Loucy (cell line): ENCODE data around the gene MYCBPAP.

Experiments used
- EZH2phosphoT487 ChIP-seq: fragments of 200-600 bp; IDR thresholded peaks from 2 replicates; pipeline ENCODE4 v1.6.1; 2018; ENCODE audit warnings: antibody characterized with exemption, mild to moderate bottlenecking, moderate library complexity, borderline replicate concordance
- TF ChIP-seq, protein P1 (sequence below): fragments of 200-600 bp; sonication (generic); conservative IDR thresholded peaks from 2 replicates; pipeline ENCODE4 v1.5.1; 2014; ENCODE audit warnings: mild to moderate bottlenecking, antibody characterized with exemption, low read length

DNA sequence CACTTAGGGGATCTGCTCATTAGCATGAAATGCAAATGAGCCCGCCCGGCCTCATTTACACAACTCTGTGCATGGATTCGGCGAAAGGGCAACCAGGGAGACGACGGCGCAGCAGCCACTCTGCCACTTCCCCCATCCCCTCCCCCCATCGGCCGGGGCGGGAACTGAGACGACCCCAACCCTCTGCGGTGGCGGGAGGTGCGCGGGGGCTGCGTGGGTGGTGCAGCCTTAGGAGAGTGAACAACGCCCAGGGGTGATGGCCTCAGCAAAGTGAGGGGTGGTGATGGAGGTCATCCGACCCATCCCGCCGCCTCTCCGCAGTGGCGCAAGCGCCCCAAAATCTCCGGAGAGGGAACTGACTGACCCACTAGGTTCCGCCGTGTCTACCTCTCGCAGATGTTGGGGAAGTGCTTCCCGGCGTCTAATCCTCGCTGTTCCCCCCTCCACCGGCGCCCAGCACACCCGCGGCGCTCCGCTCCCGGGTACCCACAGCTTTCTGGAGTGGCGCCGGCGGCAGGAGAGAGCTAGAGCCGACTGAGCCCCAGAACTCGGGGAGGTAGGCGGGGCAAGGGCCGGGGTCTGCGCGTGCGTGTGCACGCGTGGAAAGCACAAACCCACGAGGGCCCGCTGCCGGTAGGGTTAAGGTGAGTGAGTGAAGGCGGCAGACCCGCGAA, 50.8 kb downstream of the MYCBPAP start:
- TF ChIP-seq, protein P1, sequence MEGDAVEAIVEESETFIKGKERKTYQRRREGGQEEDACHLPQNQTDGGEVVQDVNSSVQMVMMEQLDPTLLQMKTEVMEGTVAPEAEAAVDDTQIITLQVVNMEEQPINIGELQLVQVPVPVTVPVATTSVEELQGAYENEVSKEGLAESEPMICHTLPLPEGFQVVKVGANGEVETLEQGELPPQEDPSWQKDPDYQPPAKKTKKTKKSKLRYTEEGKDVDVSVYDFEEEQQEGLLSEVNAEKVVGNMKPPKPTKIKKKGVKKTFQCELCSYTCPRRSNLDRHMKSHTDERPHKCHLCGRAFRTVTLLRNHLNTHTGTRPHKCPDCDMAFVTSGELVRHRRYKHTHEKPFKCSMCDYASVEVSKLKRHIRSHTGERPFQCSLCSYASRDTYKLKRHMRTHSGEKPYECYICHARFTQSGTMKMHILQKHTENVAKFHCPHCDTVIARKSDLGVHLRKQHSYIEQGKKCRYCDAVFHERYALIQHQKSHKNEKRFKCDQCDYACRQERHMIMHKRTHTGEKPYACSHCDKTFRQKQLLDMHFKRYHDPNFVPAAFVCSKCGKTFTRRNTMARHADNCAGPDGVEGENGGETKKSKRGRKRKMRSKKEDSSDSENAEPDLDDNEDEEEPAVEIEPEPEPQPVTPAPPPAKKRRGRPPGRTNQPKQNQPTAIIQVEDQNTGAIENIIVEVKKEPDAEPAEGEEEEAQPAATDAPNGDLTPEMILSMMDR = no peak
- no peak for TF ChIP-seq EZH2phosphoT487
